Activated CD8-positive, alpha-beta memory T cell treated with anti-CD3 and anti-CD28 coated beads for 24 hours (primary cell): ENCODE data around the gene TOLLIP.

Experiments
- DNase-seq: peaks from one replicate; pipeline ENCODE4 v3.0.0-alpha.2; 2020

The TOLLIP gene

DNA sequence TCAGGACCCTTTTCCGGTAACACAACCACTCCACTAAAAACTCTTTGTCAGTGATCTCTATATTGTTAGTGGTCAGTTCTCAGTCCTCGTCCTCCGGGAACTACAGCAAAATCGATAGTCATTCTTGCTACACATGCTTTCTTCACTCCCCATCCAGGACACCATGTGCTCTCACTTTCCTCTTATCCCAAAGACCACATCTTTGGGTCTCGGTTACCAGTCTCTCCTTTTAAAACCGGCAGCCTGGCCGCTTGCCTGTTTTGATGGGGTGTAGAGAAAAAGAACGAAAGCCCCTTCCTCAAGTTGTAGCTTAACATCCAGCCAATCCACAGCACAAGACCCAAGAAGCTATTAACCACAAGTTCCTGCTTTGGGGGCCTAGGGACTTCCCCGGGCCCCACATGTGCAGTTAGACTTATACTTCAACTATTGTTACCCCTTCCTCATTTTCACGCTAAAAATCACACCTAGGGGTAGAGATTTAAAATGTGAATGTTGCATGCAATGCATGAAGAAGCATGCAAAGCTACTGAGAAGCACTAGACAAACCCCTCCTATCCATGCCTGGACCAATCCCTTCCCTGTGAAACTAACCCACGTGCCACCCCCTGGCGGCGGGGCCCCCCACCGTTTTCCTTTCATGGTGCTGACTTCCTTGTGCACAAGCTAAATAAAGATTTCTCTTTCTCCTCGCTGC lies 1.5 kb upstream of the TOLLIP start:
- DNase-seq = peak; percentile 84

DNA sequence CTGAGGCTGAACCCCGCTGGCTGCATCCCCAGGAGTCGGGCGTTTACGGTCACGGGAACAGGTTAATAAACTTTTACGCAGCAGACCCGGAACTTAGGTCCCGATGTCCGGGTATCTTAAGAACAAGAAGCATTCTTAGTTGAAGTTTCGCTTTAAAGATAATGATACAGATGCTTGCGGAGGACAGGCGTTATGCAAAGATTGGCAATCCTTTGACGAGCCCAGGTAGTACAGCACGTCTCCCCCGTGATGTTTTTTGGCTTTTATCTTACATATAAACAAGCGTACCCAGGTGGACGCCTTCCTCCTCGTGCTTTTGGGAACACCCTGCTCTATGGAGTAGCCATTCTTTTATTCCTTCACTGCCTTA lies 871 bp upstream of the TOLLIP start:
- DNase-seq = no peak

DNA sequence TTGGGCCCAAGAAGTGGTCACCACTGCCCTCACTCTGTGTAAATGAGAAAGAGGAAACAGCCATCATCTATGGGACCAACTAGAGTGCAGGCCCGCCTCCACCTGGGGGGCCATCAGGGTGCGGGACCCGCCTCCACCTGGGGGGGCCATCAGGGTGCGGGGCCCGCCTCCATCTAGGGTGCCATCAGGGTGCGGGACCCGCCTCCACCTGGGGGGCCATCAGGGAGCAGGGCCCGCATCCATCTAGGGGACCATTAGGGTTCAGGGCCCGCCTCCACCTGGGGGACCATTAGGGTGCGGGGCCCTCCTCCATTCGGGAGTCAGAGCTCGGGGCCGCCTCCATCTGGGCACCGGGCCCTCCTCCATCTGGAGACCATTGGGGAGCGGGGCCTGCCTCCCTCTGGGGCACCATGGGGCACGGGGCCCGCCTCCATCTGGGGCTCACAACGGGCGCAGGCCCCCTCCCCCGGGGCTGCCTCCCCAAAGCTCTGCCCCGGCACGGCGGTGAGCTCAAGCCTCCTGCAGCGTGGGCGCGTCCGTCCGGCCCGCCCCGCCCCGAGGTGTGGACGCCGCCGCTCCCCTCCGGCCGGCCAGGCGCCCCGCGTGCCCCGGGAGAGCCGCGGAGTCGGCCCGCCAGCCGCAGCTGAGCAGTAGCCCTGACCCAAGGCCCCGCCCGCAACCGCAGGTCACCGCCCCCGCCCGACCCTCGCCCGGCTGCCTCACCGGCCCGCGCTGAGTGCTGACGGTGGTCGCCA lies 512 bp downstream of the TOLLIP start:
- DNase-seq = no peak

DNA sequence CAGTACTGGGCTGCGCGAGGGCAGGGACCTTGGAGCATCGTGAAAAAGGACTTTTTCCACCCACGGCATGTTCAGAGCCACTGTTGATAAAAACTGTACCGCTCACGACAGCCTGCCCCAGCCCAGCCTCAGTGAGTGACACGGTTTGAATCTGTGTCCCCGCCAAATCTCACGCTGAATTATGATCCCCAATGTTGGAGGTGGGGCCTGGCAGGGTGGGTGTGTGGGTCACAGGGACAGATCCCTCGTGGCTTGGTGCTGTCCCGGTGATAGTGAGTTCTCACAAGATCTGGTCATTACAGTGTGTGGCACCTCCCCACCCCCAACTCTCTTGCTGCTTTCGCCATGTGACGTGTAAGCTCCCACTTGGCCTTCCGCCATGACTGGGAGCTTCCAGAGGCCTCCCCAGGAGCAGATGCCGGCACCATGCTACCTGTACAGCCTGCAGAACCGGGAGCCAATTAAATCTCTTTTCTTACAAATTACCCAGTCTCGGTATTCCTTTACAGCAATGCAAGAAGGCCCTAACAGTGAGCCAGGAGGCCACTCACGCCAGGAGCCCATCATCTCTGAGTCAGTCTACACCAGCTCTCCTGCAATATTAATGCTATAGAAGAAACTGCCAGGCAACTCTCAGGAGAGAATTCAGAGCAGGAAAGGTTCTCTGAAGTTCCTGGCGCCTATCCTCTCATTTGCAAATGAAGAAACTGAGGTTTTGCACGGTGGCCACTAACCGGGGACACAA lies 1.3 kb downstream of the TOLLIP start:
- peak; percentile 56 for DNase-seq

DNA sequence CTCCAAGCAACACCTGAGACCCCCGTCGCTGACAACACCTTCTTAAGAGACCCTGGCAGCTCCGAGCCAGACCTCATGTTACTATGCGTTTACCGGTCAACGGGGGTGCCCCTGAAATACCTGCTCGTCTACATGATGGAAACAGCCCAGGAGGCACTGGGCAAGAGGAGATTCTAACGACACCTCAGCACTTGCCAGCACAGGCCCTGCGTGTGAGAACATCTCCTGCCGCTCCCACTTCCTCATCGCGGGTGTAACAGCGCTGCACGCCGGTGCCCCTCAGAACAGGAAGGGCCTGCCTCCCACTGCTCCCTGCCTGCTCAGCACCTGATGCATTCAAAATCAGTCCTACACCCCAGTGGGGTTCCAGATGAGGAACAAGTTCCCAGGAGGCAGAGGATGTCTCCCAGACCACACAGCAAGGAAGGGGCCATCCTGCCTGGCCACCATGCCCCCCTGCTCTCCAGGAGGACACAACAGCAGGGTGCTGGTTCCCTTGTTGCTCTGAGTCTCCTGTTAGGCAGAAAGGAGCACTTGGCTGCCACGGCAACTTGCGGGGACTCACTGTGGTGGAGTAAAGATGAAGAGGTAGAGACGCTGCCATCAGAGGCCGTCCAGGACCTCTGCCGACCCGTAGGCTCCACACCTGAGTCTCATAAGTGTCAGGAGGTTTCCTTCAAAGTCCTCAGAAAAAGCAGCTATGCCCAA lies 2.1 kb downstream of the TOLLIP start:
- peak; percentile 57 for DNase-seq

DNA sequence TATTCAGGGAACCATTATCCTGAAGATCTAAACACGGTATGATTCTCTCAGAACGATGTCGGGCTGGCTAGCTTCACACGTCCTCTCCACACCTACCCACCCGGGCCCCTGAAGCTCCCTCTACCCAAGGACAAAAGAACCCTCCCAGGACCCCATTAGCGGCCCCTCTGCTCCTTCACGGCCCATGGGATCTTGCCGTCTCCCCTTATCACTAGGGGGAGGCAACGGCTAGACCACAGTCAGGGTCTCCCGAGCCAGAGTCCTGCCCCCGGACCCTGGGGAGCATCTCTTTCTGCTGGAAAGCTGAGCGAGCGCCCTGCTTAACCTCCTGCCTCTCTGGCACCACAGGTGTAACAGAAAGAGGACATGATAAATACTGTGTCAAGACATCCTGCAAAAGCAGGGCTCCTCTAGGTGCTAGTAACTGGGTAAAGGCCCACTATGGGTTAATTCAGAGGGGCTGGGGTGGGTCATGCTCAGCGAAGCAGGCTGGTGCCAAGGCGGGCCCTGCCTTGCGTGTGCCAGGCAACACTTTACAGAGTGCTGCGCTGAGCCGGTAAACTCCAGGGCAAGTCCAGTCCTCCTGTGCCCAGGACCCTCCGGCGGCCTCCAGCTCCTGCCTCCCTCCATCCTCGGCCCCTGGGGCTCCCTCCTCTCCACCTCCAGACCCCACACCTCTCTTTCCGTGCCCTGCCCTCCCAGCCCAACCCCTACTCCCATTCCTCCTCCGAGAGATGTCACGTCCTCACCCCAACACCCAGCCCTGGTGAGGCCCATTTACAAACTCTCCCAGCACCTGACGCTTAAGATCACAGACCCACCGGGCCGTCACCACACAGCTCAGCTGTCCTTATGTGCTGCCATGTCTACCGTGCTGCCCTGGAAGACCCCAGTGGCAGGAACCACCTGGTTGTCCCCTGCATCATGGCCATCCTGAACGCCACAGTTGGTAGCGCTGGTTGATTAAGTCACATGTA lies 3.0 kb downstream of the TOLLIP start:
- peak; percentile 53 for DNase-seq

DNA sequence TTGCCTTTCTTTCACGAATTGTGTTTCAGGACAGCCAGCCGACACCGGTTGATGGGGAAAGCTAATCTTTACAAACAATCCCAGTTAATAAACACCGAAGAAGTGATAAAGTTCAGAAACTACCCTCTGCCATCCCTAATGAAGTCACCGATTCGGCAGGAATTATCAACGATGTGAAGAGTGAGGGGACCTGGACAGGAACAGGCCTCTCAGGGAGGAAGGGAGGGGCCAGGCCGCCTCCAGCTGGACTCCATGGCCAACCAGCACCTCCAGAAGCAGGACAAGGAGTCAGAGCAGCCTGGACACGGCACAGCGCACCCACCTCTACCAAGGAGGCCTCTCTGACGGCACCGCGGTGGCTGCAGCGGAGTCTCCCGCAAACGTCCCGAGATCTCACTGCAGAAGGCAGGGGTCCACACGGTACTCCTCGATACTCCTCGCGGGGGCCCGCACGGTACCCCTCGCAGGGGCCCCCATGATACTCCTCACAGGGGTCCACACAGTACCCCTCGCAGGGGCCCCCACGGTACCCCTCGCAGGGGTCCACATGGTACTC lies 3.9 kb downstream of the TOLLIP start:
- peak; percentile 44 for DNase-seq

DNA sequence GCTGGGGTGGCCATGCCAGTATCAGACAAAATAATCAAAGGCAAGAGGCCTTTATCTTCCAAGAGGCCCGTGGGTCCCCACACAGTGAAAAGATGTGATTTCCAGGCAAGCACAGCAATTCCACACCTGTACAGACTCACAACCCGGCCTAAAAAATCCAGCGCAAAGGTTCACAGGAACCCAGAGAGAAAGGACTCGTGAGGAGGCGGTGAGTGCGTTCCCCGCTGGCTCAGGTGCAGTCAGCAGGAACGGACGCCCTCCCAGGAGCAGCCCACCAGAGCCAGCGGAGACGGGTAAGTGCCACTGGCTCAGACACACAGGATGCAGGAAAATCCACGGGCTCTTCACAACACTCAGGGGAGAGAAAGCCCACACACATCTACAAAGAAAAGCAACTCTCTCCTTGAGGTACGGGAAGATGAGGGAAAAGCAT lies 4.4 kb downstream of the TOLLIP start:
- DNase-seq = peak; percentile 47

DNA sequence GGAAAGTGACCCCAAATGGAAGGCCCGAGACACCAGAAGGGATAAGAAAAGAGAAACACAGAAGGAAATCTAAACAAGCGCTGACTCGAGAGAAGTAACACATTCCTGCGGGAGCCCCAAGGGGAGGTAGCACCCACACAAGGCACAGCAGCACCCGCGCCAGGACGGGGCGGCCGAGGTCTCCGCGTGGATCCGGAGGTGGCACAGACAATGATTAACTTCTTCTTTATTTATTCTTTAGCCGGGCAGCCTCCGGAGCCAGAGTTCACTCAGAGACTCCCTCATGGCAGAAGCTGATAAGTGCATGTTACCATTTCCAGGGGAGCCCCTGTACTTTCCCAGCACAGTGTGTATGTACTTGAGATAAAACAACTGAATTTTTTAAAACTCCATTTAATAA lies 5.1 kb downstream of the TOLLIP start:
- peak; percentile 47 for DNase-seq

DNA sequence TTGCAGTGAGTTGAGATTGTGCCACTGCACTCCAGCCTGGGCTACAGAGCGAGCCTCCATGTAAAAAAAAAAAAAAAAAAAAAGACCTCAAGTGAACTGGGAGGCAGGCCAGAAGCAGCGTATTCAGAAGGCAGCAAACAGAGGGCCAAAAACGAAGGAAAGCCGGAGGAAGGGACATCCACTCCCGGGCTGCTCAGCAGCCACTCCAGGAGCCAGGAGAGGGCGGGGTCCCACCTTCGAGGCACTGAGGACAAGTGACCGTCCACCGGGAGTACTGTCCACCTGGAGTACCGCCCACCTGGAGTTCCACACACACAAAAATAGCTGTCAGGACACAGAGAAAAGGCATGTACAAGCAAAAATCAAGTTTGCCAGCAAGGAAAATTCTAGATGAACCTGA lies 5.5 kb downstream of the TOLLIP start:
- peak; percentile 35 for DNase-seq

DNA sequence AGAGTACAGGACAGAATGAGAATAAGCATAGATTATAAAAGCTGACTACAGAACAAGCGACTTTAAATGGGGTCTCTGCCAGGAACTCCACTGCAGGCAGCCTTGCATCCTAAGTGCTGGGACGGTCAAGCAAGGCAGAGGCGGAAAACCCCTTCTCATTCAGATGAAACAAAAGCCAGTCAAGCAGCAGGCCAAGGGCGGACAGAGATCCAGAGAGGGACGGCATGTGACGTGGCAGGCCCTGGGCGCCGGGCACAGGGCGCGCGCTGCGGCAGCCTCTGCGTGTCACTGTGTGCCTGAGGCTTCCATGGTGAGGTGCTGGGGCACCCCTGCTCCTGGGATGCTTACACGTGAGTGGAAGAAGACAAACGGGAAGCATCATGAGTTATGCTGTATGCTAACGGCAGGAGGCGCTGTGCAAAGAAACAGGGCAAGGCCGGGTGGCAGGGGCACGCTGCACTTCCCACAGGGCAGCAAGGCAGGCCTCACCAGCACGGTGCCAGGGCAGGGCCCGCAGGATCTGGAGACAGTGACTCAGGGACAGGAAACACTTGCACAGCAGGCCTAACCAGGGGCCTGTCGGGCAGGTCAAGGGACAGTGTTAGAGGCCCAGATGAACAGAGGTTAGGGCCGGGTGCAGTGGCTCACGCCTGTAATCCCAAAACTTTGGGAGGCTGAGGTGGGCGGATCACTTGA lies 6.2 kb downstream of the TOLLIP start:
- DNase-seq = peak; percentile 44

DNA sequence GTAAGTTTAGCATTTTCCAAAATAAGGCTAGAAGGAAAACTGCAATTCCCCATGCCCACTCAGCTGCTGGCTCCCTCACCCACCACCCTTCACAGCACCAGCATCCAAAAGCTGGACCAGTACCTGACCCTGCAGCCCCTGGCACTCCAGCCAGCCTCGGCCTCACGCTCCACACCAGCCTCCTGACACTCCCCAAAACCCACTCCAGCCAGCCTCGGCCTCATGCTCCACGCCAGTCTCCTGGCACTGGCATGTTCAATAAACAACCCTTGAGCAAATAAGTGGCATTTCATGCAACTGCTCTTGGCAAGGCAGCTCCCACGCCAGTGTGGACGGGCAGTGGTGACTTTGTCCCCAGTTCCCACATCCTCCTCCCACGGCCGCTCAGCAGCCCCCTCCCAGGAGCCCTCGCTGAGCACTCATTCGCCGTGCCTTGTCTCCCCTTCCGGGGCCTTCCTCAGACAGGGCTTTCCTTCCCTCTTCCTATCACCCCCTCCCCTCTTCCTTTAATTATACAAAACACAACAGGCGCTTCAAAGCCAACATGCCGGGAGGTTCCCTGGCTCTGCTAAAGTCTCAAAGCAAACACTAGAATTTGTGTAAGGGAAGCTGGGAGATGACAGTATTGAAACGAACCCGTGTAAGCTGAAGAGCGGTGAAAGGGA lies 6.8 kb downstream of the TOLLIP start:
- DNase-seq = peak; percentile 37

DNA sequence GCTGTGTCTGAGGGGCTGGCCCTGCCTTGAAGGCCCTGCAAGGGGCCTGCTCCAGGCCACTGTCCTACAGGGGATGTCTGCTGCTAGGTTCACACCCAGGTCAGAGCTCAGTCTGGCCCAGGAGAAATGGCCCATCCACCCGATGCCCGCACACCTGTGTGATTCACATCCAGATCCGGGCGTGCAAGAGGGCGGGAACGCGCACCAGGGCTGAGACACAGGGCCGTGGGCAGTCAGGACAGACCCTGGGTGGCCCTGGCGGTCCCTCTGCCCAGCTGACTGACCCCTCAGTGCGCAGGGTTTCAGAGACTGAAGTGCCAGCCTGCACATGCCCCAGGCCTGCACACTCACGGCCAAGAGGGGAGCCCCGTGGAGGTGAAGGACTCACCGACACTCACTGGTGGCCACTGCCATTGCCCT lies 7.4 kb downstream of the TOLLIP start:
- no peak for DNase-seq

DNA sequence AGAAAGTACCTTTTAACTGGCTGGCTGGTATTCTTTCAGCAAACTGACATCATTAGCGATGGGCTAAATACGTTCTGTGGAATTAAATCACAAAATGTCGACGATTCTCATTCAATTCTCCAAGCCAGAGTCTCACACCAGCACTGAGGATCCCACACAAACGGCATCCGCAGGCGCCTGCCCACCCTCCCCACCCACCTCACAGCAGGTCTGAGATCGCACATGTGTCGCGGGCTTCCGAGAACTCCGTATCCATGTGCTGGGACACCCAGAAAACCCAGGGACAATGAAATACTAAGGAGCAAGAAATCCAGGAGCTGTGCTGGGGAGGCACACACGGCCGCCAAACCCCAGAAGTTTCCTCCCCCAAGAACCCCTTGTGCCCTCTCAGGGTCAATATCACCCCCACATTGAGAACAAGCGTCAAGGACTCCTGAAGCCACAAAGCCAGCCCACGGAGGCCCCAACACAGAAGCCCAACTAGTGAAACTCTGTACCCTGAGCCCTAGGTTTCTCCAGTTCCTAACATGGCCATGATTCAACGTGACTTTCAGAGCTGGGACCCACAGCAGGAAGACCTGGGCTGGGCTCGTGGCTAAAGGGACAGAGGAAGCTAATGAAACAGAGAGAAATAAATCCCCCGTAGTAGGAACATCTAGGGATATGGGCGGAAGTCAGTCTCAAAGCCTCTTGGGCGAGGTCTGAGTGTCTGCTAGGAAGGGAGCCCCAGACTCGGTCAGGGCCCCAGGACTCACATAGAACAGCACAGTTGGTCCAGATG lies 8.0 kb downstream of the TOLLIP start:
- no peak for DNase-seq

DNA sequence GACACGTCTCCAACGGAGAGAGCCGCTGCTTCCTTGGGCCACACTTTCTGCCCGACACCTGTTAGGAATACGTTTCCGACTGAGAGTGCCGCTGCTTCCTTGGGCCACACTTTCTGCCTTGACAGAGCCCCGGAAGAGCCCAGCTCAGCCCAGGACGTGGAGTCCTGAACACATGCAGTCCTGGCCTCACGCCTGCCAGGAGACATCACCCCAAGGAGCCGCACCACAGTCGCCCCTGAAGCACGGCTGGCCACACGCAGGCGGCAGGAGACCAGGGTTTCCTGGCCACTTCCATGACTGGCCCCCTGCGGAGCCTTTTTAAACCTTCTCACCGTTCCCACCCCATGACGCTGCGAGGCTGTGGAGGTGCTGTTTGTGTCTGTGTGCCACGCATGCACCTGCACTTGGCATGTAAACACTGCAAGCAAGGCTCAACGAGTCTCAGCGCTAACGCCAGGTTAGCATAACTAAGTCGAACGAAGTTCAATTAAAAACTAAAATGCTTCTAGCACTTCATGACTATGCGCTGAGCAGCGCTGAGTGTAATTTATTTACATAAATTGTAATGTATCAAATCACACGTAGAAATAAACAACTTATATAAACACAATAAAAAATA lies 8.8 kb downstream of the TOLLIP start:
- DNase-seq = no peak

DNA sequence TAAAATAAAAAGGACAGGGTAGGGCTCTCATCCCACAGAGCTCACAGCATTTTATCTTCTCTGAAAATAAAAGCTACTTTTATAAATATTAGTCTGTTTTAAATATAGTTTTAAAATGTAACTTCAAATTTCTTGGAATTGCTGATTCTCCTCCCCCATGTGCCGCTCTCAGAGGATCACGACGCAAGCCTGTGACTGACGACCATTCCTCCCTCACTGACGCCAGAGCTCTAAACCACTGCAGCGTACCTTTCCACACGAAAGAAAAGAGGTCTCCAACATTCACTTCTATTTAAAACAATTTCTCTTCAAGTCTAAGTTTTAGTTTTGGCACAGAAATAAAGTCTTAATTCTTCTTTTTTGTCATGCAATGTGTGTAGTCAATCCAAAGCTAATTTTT lies 9.3 kb downstream of the TOLLIP start:
- no peak for DNase-seq

DNA sequence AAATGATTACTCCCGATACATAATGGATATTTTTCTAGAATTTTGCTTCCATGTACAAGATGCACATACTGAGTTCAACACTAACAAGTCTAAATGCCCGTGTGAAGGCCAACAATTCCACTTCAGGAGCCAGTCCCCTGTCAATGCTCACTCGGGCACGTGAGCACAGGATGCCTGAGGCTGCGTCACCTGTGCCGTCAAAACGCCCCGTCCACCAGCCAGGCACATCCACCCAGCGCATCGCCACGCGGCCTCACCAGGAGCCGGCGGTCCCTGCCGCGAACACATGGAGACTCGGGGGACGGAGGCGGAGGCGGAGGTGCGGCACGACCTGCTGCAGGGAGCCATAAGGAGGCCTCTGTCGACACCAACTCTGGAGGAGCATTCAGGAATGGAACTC lies 9.8 kb downstream of the TOLLIP start:
- DNase-seq = no peak

DNA sequence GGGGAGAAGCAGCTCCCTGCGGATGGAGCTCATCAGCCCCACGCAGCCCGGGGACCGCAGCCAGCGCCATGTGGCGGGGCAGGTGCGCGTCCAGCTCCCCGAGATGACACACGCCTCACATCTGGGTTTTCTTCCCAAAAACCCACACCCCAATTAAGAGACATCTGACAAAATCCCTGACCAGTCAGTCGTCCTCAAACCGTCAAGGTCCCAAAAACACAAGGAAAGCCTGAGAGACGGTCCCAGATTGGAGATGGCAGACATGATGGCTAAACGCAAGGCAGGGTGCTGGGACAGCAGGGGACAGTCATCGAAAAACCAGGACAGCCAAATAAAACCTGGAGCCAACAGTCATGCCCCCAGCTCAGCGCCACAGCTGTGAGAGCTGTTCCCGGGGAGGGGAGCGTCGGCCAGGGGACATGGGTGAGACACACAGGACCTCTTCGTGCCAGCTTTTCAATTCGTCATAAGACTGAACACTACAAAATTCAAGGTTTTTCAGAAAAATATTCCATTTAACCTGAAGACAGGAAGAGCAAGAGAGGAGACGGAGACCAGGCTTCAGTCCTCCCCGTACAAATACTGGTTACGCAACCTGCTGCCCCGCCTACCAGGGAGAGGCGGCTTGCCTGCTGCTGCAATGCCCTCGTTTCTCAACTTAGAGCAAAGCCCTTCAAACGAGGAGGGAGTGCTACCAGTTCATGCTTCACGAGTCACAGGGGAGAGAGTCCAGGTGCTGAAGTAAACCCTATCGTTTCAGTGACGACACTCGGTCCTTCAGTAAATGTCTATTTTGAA lies 10.5 kb downstream of the TOLLIP start:
- no peak for DNase-seq
